OCI-LY7 (cell line): ENCODE measurements around the gene PPCDC. TPM values are rescaled to one million over a fixed set of nuclear protein-coding genes. Genes with fewer than 3 reads are reported as not detected.
"Not testable (repeated sequence)": the region's sequence is repeated elsewhere in the genome, so short reads cannot be mapped to it uniquely, and the experiment has no call there.

ENCODE experiments used
- BruUV-seq: library from RNA; stranded (reverse); fragments of 400-500 nt; replicated peaks from 2 replicates; lab custom pipeline; 2021; lab: Mats Ljungman, UMichigan
- CTCF ChIA-PET: fragments of 300-600 bp; sonication (Branson Sonifier 250); formaldehyde crosslinking; loops from one replicate; lab custom pipeline; 2022; ENCODE audit warnings: antibody characterized with exemption; ENCODE audit not compliant: unreplicated experiment; lab: Charles Lee
- POLR2A ChIA-PET: fragments of 300-600 bp; sonication (Branson Sonifier 250); formaldehyde crosslinking; loops from one replicate; lab custom pipeline; 2022; ENCODE audit warnings: antibody characterized with exemption; lab: Charles Lee
- DNase-seq: peaks from one replicate; pipeline ENCODE4 v3.0.0-alpha.2; 2015; ENCODE audit warnings: low spot score
- H2AFZ ChIP-seq: fragments of 200-600 bp; sonication (generic), shearing (Covaris generic); 2 replicates; pipeline ENCODE4 v1.6.1; 2014; ENCODE audit warnings: mild to moderate bottlenecking, antibody characterized with exemption, low read length, moderate library complexity
- H3K27ac ChIP-seq: fragments of 200-600 bp; sonication (generic); 2 replicates; pipeline ENCODE4 v1.5.1; 2014; ENCODE audit warnings: mixed run types, low read depth, mild to moderate bottlenecking, moderate library complexity, low read length, inconsistent platforms; ENCODE audit not compliant: poor library complexity, severe bottlenecking
- H3K36me3 ChIP-seq: fragments of 200-600 bp; sonication (generic); 2 replicates; pipeline ENCODE4 v1.6.1; 2014; ENCODE audit warnings: mild to moderate bottlenecking, antibody characterized with exemption, low read length, moderate library complexity, mixed read lengths; ENCODE audit not compliant: insufficient read depth
- H3K4me1 ChIP-seq: fragments of 200-600 bp; sonication (generic); 2 replicates; pipeline ENCODE4 v1.5.1; 2014; ENCODE audit warnings: mild to moderate bottlenecking, low read length; ENCODE audit not compliant: insufficient read depth, poor library complexity, severe bottlenecking
- H3K4me2 ChIP-seq: fragments of 200-600 bp; sonication (generic); 2 replicates; pipeline ENCODE4 v1.6.1; 2014; ENCODE audit warnings: mild to moderate bottlenecking, low read length
- H3K4me3 ChIP-seq: fragments of 200-600 bp; sonication (generic); 2 replicates; pipeline ENCODE4 v1.5.1; 2014; ENCODE audit warnings: mild to moderate bottlenecking, low read depth, low read length; ENCODE audit not compliant: poor library complexity, severe bottlenecking
- H3K79me2 ChIP-seq: fragments of 200-600 bp; sonication (generic); 2 replicates; pipeline ENCODE4 v1.6.1; 2016; ENCODE audit warnings: low read depth, mild to moderate bottlenecking, low read length, moderate library complexity, mixed read lengths; ENCODE audit not compliant: insufficient read depth
- H3K9me2 ChIP-seq: fragments of 200-600 bp; sonication (generic); 2 replicates; pipeline ENCODE4 v1.6.1; 2016; ENCODE audit warnings: mild to moderate bottlenecking, low read length, mixed read lengths; ENCODE audit not compliant: insufficient read depth
- H3K9me3 ChIP-seq: fragments of 200-600 bp; sonication (generic); 2 replicates; pipeline ENCODE4 v1.6.1; 2014; ENCODE audit warnings: mild to moderate bottlenecking, mixed run types, low read length, mixed read lengths
- H4K20me1 ChIP-seq: fragments of 200-600 bp; sonication (generic); 2 replicates; pipeline ENCODE4 v1.6.1; 2014; ENCODE audit warnings: mild to moderate bottlenecking, antibody characterized with exemption, low read length, moderate library complexity, mixed read lengths; ENCODE audit not compliant: insufficient read depth
- CTCF ChIP-seq: fragments of 200-600 bp; sonication (generic); conservative IDR thresholded peaks from 2 replicates; pipeline ENCODE4 v1.5.1; 2014; ENCODE audit warnings: mild to moderate bottlenecking, antibody characterized with exemption, low read length, moderate library complexity, mixed read lengths
- EZH2phosphoT487 ChIP-seq: fragments of 200-600 bp; sonication (generic); IDR thresholded peaks from 2 replicates; pipeline ENCODE4 v1.6.1; 2018; ENCODE audit warnings: low read depth, borderline replicate concordance, mild to moderate bottlenecking, mixed run types, antibody characterized with exemption, low read length, moderate library complexity, mixed read lengths
- intact Hi-C: fragments of 100-400 bp; cut with micrococcal nuclease; formaldehyde crosslinking; loops from one replicate; pipeline ENCODE4 v1.10.0; 2022; ENCODE audit not compliant: unreplicated experiment
- total RNA-seq, 2 experiments: library from RNA; depleted of rRNA in 1 of 2; stranded (reverse); fragments of >200 nt in 1 of 2; shearing (Covaris generic) in 1 of 2; gene quantifications; 2 replicates each; pipeline ENCODE4 v1.2.3, GENCODE V29; 2014 to 2022

The PPCDC gene
- total RNA-seq, 2 experiments from 2014 or later = 44.3 to 48.3 TPM

- no peak overlapping the region for H3K27ac ChIP-seq
- peaks cover 8% of the 10 kb centered on the region; the same call in 1 of the 2 replicates for H3K9me3 ChIP-seq
- no peak for TF ChIP-seq EZH2phosphoT487
- TF ChIP-seq CTCF = no peak
- no peak overlapping the region for H2AFZ ChIP-seq
- POLR2A ChIA-PET = no interaction called here
- no peak overlapping the region for H3K4me2 ChIP-seq
- no peaks in the 10 kb centered on the region for H3K9me2 ChIP-seq
- no peaks in the 10 kb centered on the region for H4K20me1 ChIP-seq
- CTCF ChIA-PET = interaction anchor here (1.2 kb wide), 1 partner anchor 27 kb away, joined by 3 read pairs; no protein-coding TSS in a partner anchor
- no TSS peak for BruUV-seq
- intact Hi-C loops = no loop called here
- no peaks in the 10 kb centered on the region for H3K36me3 ChIP-seq
- H3K4me1 ChIP-seq = peaks cover 19% of the 10 kb centered on the region
- H3K79me2 ChIP-seq = no peaks in the 10 kb centered on the region
- H3K4me3 ChIP-seq = no peak overlapping the region
- DNase-seq = no peak
These were observed 47.3 kb downstream of the PPCDC start for GRCh38 chr15:75070674-75071073.

GRCh38 chr15:75073197-75073596 is 49.8 kb downstream of the PPCDC start:
- intact Hi-C loops = no loop called here
- BruUV-seq = no TSS peak
- Histone ChIP-seq H2AFZ (no peak overlapping the region), H3K27ac (no peak overlapping the region), H3K4me1 (peaks cover 16% of the 10 kb centered on the region), H3K9me3 (peaks cover 24% of the 10 kb centered on the region), H3K79me2 (no peaks in the 10 kb centered on the region), H3K4me3 (no peak overlapping the region), H3K4me2 (no peak overlapping the region), H3K9me2 (no peaks in the 10 kb centered on the region), H3K36me3 (no peaks in the 10 kb centered on the region), H4K20me1 (no peaks in the 10 kb centered on the region)
- POLR2A ChIA-PET = interaction anchor here (0.6 to 1.3 kb wide), 2 partner anchors 22 to 32 kb away, joined by 3 to 5 read pairs; no protein-coding TSS in a partner anchor
- CTCF ChIA-PET = no interaction called here
- TF ChIP-seq EZH2phosphoT487 (no peak), CTCF (no peak)
- DNase-seq = no peak

GRCh38 chr15:75076277-75076676 is 52.9 kb downstream of the PPCDC start:
- TF ChIP-seq CTCF (no peak), EZH2phosphoT487 (no peak)
- Histone ChIP-seq H3K27ac (no peak overlapping the region), H3K79me2 (no peaks in the 10 kb centered on the region), H3K4me3 (no peak overlapping the region), H4K20me1 (no peaks in the 10 kb centered on the region), H2AFZ (no peak overlapping the region), H3K4me2 (no peak overlapping the region), H3K9me2 (no peaks in the 10 kb centered on the region), H3K36me3 (no peaks in the 10 kb centered on the region), H3K9me3 (peaks cover 24% of the 10 kb centered on the region), H3K4me1 (no peaks in the 10 kb centered on the region)
- CTCF ChIA-PET = no interaction called here
- BruUV-seq = no TSS peak
- POLR2A ChIA-PET = interaction anchor here (0.6 kb wide), 1 partner anchor 565 kb away, joined by 3 read pairs; no protein-coding TSS in a partner anchor
- intact Hi-C loops = no loop called here
- DNase-seq = peak; percentile 28

GRCh38 chr15:75077551-75077961 is 54.2 kb downstream of the PPCDC start:
- H3K27ac ChIP-seq, H3K4me3 ChIP-seq, POLR2A ChIA-PET, BruUV-seq, intact Hi-C loops, H3K36me3 ChIP-seq, CTCF ChIA-PET, H2AFZ ChIP-seq, DNase-seq, H4K20me1 ChIP-seq, H3K9me2 ChIP-seq, H3K4me1 ChIP-seq, H3K79me2 ChIP-seq, H3K4me2 ChIP-seq: not testable (repeated sequence)
- peaks cover 24% of the 10 kb centered on the region for H3K9me3 ChIP-seq
